Esophagus (tissue), 2 donors: ENCODE measurements around the gene NFATC3. TPM values are rescaled to one million over a fixed set of nuclear protein-coding genes. Genes with fewer than 3 reads are reported as not detected.

Source experiments
- H3K27ac ChIP-seq, 2 donors: one replicate each; pipeline ENCODE4 v1.5.1; 2013; ENCODE audit warnings: low read depth in 2 of 2, mild to moderate bottlenecking in 2 of 2, inconsistent platforms in 1 of 2, low read length in 1 of 2, moderate library complexity in 1 of 2
- H3K27me3 ChIP-seq, 2 donors: one replicate each; pipeline ENCODE4 v1.6.1; 2013; ENCODE audit warnings: low read length in 2 of 2, control low read depth in 1 of 2, mild to moderate bottlenecking in 1 of 2; ENCODE audit not compliant: insufficient read depth in 2 of 2, control insufficient read depth in 1 of 2
- H3K36me3 ChIP-seq, 2 donors: one replicate each; pipeline ENCODE4 v1.6.1; 2013; ENCODE audit warnings: low read length in 1 of 2; ENCODE audit not compliant: control insufficient read depth in 2 of 2, insufficient read depth in 2 of 2
- H3K4me1 ChIP-seq, 2 donors: one replicate each; pipeline ENCODE4 v1.6.1; 2013; ENCODE audit warnings: low read length in 1 of 2; ENCODE audit not compliant: control insufficient read depth in 2 of 2, insufficient read depth in 2 of 2
- H3K4me3 ChIP-seq, 2 donors: one replicate each; pipeline ENCODE4 v1.5.1; 2013; ENCODE audit warnings: low read length in 2 of 2, mild to moderate bottlenecking in 2 of 2, low read depth in 1 of 2, moderate library complexity in 1 of 2
- H3K9me3 ChIP-seq, 2 donors: one replicate each; pipeline ENCODE4 v1.6.1; 2013; ENCODE audit warnings: mild to moderate bottlenecking in 2 of 2, low read depth in 1 of 2, low read length in 1 of 2, moderate library complexity in 1 of 2; ENCODE audit not compliant: control insufficient read depth in 2 of 2, insufficient read depth in 1 of 2
- WGBS, 2 donors: extraction: QIAGEN DNeasy Blood & Tissue Kit; methylation state at CpG; one replicate each; pipeline ENCODE4 v1.1.7; 2013; 5-methylcytosine and 5-hydroxymethylcytosine counted together
- polyA plus RNA-seq, 2 donors: library from polyadenylated mRNA; stranded (reverse); fragments of 200-250 nt; gene quantifications; one replicate each; pipeline ENCODE4 v1.2.3, GENCODE V29; 2013
- donor health status: healthy with polysubstance abuse.
- donor health status: Bipolar disorder and iron deficiency.

The NFATC3 gene
- polyA plus RNA-seq, 2 donors = 4.0 to 5.5 TPM

- peaks cover 6 to 23% of the 10 kb centered on the region in 2 donors for H3K4me1 ChIP-seq
- WGBS, 2 donors = 9% methylated on average over 20 of the region's 20 CpGs
- no peaks in the 10 kb centered on the region for H3K36me3 ChIP-seq
- H3K4me3 ChIP-seq = peak overlapping the region; percentile 77 to 87
- no peak overlapping the region for H3K27ac ChIP-seq
- H3K27me3 ChIP-seq = no peaks in the 10 kb centered on the region
- no peaks in the 10 kb centered on the region for H3K9me3 ChIP-seq
Observed at GRCh38 chr16:68244481-68244902, 159.3 kb downstream of the NFATC3 start.

GRCh38 chr16:68244903-68245853 is 160.0 kb downstream of the NFATC3 start, which contains the start of gene PLA2G15:
PLA2G15 (plus strand) TSS chr16:68245373; CDS start chr16:68245427, 54 bp downstream.
- no peaks in the 10 kb centered on the region for H3K36me3 ChIP-seq
- H3K9me3 ChIP-seq = no peaks in the 10 kb centered on the region
- H3K4me1 ChIP-seq = peaks cover 6 to 19% of the 10 kb centered on the region in 2 donors
- peak within 1 kb of the TSS in 1 of 2 donors; percentile 54 for H3K27ac ChIP-seq
- peak within 1 kb of the TSS; percentile 77 to 87 for H3K4me3 ChIP-seq
- WGBS, 2 donors = 1% methylated on average over 72 to 75 of the region's 75 CpGs
- no peaks in the 10 kb centered on the region for H3K27me3 ChIP-seq

- H3K27ac ChIP-seq = peak overlapping the region in 1 of 2 donors; percentile 15
- peaks cover 6 to 19% of the 10 kb centered on the region in 2 donors for H3K4me1 ChIP-seq
- peak overlapping the region; percentile 77 to 87 for H3K4me3 ChIP-seq
- H3K9me3 ChIP-seq = no peaks in the 10 kb centered on the region
- H3K27me3 ChIP-seq = no peaks in the 10 kb centered on the region
- WGBS, 2 donors = 81 to 85% methylated on average over 7 of the region's 7 CpGs
- no peaks in the 10 kb centered on the region for H3K36me3 ChIP-seq
Observed at GRCh38 chr16:68246121-68246520, 161.0 kb downstream of the NFATC3 start.

- no peak overlapping the region for H3K4me3 ChIP-seq
Observed at GRCh38 chr16:68246666-68247065, 161.5 kb downstream of the NFATC3 start.

GRCh38 chr16:68247400-68247799 is 162.2 kb downstream of the NFATC3 start:
- no peaks in the 10 kb centered on the region for H3K27me3 ChIP-seq
- H3K4me3 ChIP-seq = no peak overlapping the region
- 83 to 89% methylated on average over 4 of the region's 4 CpGs for WGBS, 2 donors
- peaks cover 6 to 19% of the 10 kb centered on the region in 2 donors for H3K4me1 ChIP-seq
- H3K36me3 ChIP-seq = no peaks in the 10 kb centered on the region
- H3K27ac ChIP-seq = no peak overlapping the region
- no peaks in the 10 kb centered on the region for H3K9me3 ChIP-seq

More at GRCh38 chr16:68246666-68247065, 161.5 kb downstream of the NFATC3 start:
- peaks cover 6 to 19% of the 10 kb centered on the region in 2 donors for H3K4me1 ChIP-seq
- H3K36me3 ChIP-seq = no peaks in the 10 kb centered on the region
- peak overlapping the region in 1 of 2 donors; percentile 15 for H3K27ac ChIP-seq
- WGBS, 2 donors = 65 to 74% methylated on average over 5 of the region's 5 CpGs
- H3K9me3 ChIP-seq = no peaks in the 10 kb centered on the region
- no peaks in the 10 kb centered on the region for H3K27me3 ChIP-seq

- H3K4me1 ChIP-seq = peaks cover 6 to 19% of the 10 kb centered on the region in 2 donors
- H3K36me3 ChIP-seq = no peaks in the 10 kb centered on the region
- H3K4me3 ChIP-seq = no peak overlapping the region
- H3K27me3 ChIP-seq = no peaks in the 10 kb centered on the region
- WGBS, 2 donors = 77 to 81% methylated on average over 4 of the region's 4 CpGs
- no peak overlapping the region for H3K27ac ChIP-seq
- no peaks in the 10 kb centered on the region for H3K9me3 ChIP-seq
Observed at GRCh38 chr16:68247932-68248331, 162.8 kb downstream of the NFATC3 start.

- H3K4me1 ChIP-seq = peaks cover 6 to 17% of the 10 kb centered on the region in 2 donors
- 87 to 91% methylated on average over 4 of the region's 4 CpGs for WGBS, 2 donors
- no peak overlapping the region for H3K27ac ChIP-seq
- peaks cover 0 to 3% of the 10 kb centered on the region in 2 donors for H3K36me3 ChIP-seq
- no peaks in the 10 kb centered on the region for H3K27me3 ChIP-seq
- no peaks in the 10 kb centered on the region for H3K9me3 ChIP-seq
- H3K4me3 ChIP-seq = no peak overlapping the region
Observed at GRCh38 chr16:68249371-68249770, 164.2 kb downstream of the NFATC3 start.

- 81 to 84% methylated on average over 6 of the region's 6 CpGs for WGBS, 2 donors
Observed at GRCh38 chr16:68250951-68251350, 165.8 kb downstream of the NFATC3 start.

GRCh38 chr16:68251832-68252231 is 166.7 kb downstream of the NFATC3 start:
- peaks cover 0 to 14% of the 10 kb centered on the region in 2 donors for H3K36me3 ChIP-seq
- H3K4me3 ChIP-seq = no peak overlapping the region
- no peak overlapping the region for H3K27ac ChIP-seq
- WGBS, 2 donors = 83 to 93% methylated on average over 5 of the region's 5 CpGs
- no peaks in the 10 kb centered on the region for H3K27me3 ChIP-seq
- no peaks in the 10 kb centered on the region for H3K9me3 ChIP-seq
- peaks cover 0 to 3% of the 10 kb centered on the region in 2 donors for H3K4me1 ChIP-seq

More at GRCh38 chr16:68250951-68251350, 165.8 kb downstream of the NFATC3 start:
- no peak overlapping the region for H3K27ac ChIP-seq
- H3K9me3 ChIP-seq = no peaks in the 10 kb centered on the region
- H3K4me1 ChIP-seq = peaks cover 6 to 10% of the 10 kb centered on the region in 2 donors
- H3K4me3 ChIP-seq = no peak overlapping the region
- H3K27me3 ChIP-seq = no peaks in the 10 kb centered on the region
- peaks cover 0 to 14% of the 10 kb centered on the region in 2 donors for H3K36me3 ChIP-seq
